Type B pancreatic cell (in vitro differentiated cells): ENCODE results near the gene MPDZ. TPM values are rescaled to one million over a fixed set of nuclear protein-coding genes. Genes with fewer than 3 reads are reported as not detected.

Experiments used
- DNase-seq: peaks from one replicate; pipeline ENCODE4 v3.0.0; 2021; ENCODE audit warnings: mixed read lengths; ENCODE audit not compliant: unreplicated experiment; ENCODE audit errors: extremely low spot score
- H3K27ac Mint-ChIP-seq: 2 replicates; pipeline ENCODE4 v1.8.0; 2021; ENCODE audit warnings: mild to moderate bottlenecking, mixed read lengths
- H3K27me3 Mint-ChIP-seq: 2 replicates; pipeline ENCODE4 v1.8.0; 2021; ENCODE audit warnings: mixed read lengths
- H3K36me3 Mint-ChIP-seq: 2 replicates; pipeline ENCODE4 v1.8.0; 2021; ENCODE audit warnings: mixed read lengths
- H3K4me1 Mint-ChIP-seq: one replicate; pipeline ENCODE4 v1.8.0; 2021; ENCODE audit warnings: mixed read lengths; ENCODE audit not compliant: unreplicated experiment
- H3K4me3 Mint-ChIP-seq: 2 replicates; pipeline ENCODE4 v1.8.0; 2021; ENCODE audit warnings: mild to moderate bottlenecking, mixed read lengths
- H3K9me3 Mint-ChIP-seq: 2 replicates; pipeline ENCODE4 v1.8.0; 2021; ENCODE audit warnings: mixed read lengths
- CTCF ChIP-seq: fragments of 200-600 bp; sonication (generic); conservative IDR thresholded peaks from 2 replicates; pipeline ENCODE4 v1.5.0; 2021; ENCODE audit warnings: antibody characterized with exemption, mild to moderate bottlenecking
- total RNA-seq: library from RNA; stranded (reverse); gene quantifications from 2 replicates; pipeline ENCODE4 v1.2.1, GENCODE V29; 2021; ENCODE audit warnings: low replicate concordance

MPDZ gene
- total RNA-seq, 1 donor from 2014 or later: 53.0 TPM

- H3K36me3 Mint-ChIP-seq: peaks cover 25% of the 10 kb centered on the region
- no peak for DNase-seq
- H3K4me3 Mint-ChIP-seq: peak overlapping the region; percentile 37
- H3K27me3 Mint-ChIP-seq: no peaks in the 10 kb centered on the region
- TF ChIP-seq CTCF: no peak
- H3K27ac Mint-ChIP-seq: peak overlapping the region; percentile 89
- no peaks in the 10 kb centered on the region for H3K9me3 Mint-ChIP-seq
- peaks cover 29% of the 10 kb centered on the region for H3K4me1 Mint-ChIP-seq
Measured at GRCh38 chr9:13139641-13140171, 139.8 kb downstream of the MPDZ start.

GRCh38 chr9:13137426-13137825, 142.1 kb downstream of the MPDZ start:
- Mint-ChIP-seq H3K27ac (no peak overlapping the region), H3K4me3 (no peak overlapping the region)

GRCh38 chr9:13131991-13132390, 147.5 kb downstream of the MPDZ start:
- Mint-ChIP-seq H3K36me3 (peaks cover 41% of the 10 kb centered on the region), H3K4me3 (no peak overlapping the region), H3K27me3 (no peaks in the 10 kb centered on the region), H3K27ac (peak overlapping the region; percentile 2), H3K4me1 (peaks cover 7% of the 10 kb centered on the region), H3K9me3 (no peaks in the 10 kb centered on the region)
- TF ChIP-seq CTCF: no peak
- no peak for DNase-seq

More at GRCh38 chr9:13137426-13137825, 142.1 kb downstream of the MPDZ start:
- Mint-ChIP-seq H3K27me3 (no peaks in the 10 kb centered on the region), H3K36me3 (peaks cover 30% of the 10 kb centered on the region), H3K4me1 (peaks cover 21% of the 10 kb centered on the region), H3K9me3 (no peaks in the 10 kb centered on the region)
- TF ChIP-seq CTCF: no peak
- DNase-seq: no peak

- Mint-ChIP-seq H3K9me3 (no peaks in the 10 kb centered on the region), H3K27me3 (no peaks in the 10 kb centered on the region), H3K4me1 (peaks cover 7% of the 10 kb centered on the region), H3K27ac (peak overlapping the region; percentile 2), H3K36me3 (peaks cover 41% of the 10 kb centered on the region), H3K4me3 (no peak overlapping the region)
- DNase-seq: no peak
- no peak for TF ChIP-seq CTCF
Measured at GRCh38 chr9:13131416-13131815, 148.1 kb downstream of the MPDZ start.

- peaks cover 7% of the 10 kb centered on the region for H3K4me1 Mint-ChIP-seq
- peaks cover 43% of the 10 kb centered on the region for H3K36me3 Mint-ChIP-seq
- no peak for DNase-seq
- H3K27me3 Mint-ChIP-seq: no peaks in the 10 kb centered on the region
- TF ChIP-seq CTCF: no peak
- H3K9me3 Mint-ChIP-seq: no peaks in the 10 kb centered on the region
- H3K27ac Mint-ChIP-seq: peak overlapping the region; percentile 83
- peak overlapping the region; percentile 36 for H3K4me3 Mint-ChIP-seq
Measured at GRCh38 chr9:13128266-13128860, 151.1 kb downstream of the MPDZ start.
